Hematopoietic multipotent progenitor cell treated with erythropoietin and hydrocortisone succinate and interleukin-3 and kit ligand, for 4 days (in vitro differentiated cells): ENCODE results near the gene WDR4.
"Not testable (repeated sequence)": the region's sequence is repeated elsewhere in the genome, so short reads cannot be mapped to it uniquely, and the experiment has no call there.

Experiments
- DNase-seq: peaks from one replicate; pipeline ENCODE4 v3.0.0-alpha.2; 2015

The WDR4 gene

GRCh38 chr21:42809577-42810475, 69.5 kb downstream of the WDR4 start:
- DNase-seq = no peak

- DNase-seq = no peak
Observed at GRCh38 chr21:42809171-42809570, 70.2 kb downstream of the WDR4 start.

DNA sequence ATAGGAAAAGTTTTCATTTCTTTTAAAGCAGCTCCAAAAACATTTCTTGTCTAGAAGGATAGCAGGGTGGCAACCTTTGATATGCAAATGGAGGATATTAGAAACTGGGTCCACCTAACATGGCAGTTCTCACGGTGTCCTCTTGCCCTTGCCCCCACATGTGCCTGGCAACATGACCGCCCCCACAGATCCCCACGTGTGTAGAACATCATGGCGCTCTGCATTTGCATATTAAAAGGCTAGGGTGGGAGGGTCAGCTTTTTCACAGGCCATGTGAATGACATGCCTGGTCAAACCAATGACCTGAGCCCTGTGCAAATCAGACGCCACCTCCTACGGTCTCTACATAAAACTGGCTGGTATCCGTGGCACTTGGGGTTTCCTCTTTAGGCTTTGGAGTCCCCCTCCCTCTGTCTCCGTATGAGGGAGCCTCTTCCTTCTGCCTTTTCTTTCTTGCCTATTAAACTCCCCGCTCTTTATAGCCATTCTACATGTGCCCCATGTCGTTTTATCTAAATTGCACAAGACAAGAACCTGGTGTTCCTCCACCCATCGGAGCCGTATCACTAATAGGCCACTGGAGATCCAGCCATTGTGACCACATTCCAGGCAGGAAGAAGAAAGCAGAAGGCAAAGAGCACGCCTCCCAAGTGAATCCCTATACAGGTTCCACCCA, 71.3 kb downstream of the WDR4 start:
- peak; percentile 38 for DNase-seq

- not testable (repeated sequence) for DNase-seq
Observed at GRCh38 chr21:42807293-42807895, 71.9 kb downstream of the WDR4 start.

DNA sequence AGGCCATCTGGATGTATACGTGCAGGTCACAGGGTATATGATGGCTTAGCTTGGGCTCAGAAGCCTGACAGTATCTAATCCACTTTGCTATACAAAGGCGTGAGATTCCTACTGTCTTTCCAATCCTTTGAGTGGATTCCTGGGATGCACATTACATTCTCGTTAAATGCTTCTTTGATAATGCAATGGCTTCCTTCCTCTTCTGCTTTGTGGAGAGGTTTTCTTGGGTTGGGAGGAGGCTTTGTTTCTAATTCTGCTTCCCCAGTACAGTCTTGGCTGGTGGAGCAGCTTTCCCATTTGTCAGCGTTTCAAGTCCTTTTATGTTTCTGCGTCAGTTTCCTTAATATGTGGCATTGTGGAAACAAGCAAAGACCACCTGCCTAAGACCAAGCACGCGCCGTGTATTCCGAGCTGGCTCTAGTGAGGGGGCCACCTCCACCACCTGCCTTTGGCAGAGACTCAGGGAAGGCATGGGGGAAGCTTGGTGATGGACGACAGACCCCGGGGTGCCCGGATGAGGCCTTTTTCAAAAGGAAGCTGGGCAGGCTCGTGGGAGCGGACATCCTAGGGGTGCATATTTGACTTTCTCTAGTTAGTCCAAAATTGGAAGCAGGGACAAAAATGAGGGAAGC, 72.7 kb downstream of the WDR4 start:
- no peak for DNase-seq

- not testable (repeated sequence) for DNase-seq
Observed at GRCh38 chr21:42801616-42802015, 77.7 kb downstream of the WDR4 start.

- DNase-seq = no peak
Observed at GRCh38 chr21:42799948-42800347, 79.4 kb downstream of the WDR4 start.

DNA sequence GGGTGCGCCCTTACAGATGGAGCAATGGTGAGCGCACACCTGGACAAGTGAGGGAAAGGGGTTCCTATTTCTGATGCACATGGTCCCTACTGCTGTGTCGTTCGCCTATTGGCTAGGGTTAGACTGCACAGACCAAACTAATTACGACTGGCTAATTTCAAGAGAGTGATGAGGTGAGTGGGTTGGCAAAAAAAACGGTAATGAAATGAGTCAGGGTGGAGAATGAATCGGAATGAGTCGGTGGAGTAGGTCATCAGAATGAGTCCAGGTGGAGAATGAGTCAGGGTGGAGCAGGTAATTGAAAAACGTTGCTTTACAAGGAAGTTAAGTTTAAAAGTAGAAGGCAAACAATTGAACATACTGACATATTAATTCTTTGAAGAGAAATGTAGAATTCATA, 79.8 kb downstream of the WDR4 start:
- no peak for DNase-seq
